ENCODE data around the gene OR6C65.

OR6C65 gene

GRCh38 chr12:55446326-55446725, 46.0 kb downstream of the OR6C65 start:
- Histone ChIP-seq H3K4me2 (ENCODE audit: insufficient read depth, low read length) (no peak overlapping the region), H3K79me2 (ENCODE audit: insufficient read depth, low read length) (no peaks in the 10 kb centered on the region), H3K27me3 (ENCODE audit: insufficient read depth, low read length, poor library complexity) (peaks cover 9% of the 10 kb centered on the region), H3K27ac (ENCODE audit: low read length) (no peak overlapping the region), H3K9me3 (ENCODE audit: insufficient read depth, low read length, severe bottlenecking) (no peaks in the 10 kb centered on the region), H4K20me1 (ENCODE audit: insufficient read depth, low read length) (no peaks in the 10 kb centered on the region), H2AFZ (ENCODE audit: low read depth, low read length) (no peak overlapping the region), H3K36me3 (ENCODE audit: insufficient read depth, low read length) (no peaks in the 10 kb centered on the region), H3K4me1 (ENCODE audit: insufficient read depth, low read length) (no peaks in the 10 kb centered on the region), H3K4me3 (ENCODE audit: low read depth in 1 of 2, low read length in 2 of 2) (no peak overlapping the region), H3K9ac (ENCODE audit: low read depth, low read length) (no peak overlapping the region)
- no peak for DNase-seq
- no peak for ATAC-seq (ENCODE audit: insufficient read depth, low read depth)
- TF ChIP-seq EZH2 (IDR thresholded peaks at IDR 0.05; ENCODE audit: borderline replicate concordance, low read depth, low read length, severe bottlenecking): no peak
- no peak for TF ChIP-seq CTCF (IDR thresholded peaks at IDR 0.05; ENCODE audit: borderline replicate concordance, extremely low read depth, low read length, poor library complexity, severe bottlenecking)

- H3K36me3 ChIP-seq (ENCODE audit: insufficient read depth, low read length): no peaks in the 10 kb centered on the region
- H3K27ac ChIP-seq (ENCODE audit: low read length): no peak overlapping the region
- no peak overlapping the region for H3K9ac ChIP-seq (ENCODE audit: low read depth, low read length)
- no peak overlapping the region for H2AFZ ChIP-seq (ENCODE audit: low read depth, low read length)
- no peaks in the 10 kb centered on the region for H3K4me1 ChIP-seq (ENCODE audit: insufficient read depth, low read length)
- peaks cover 13% of the 10 kb centered on the region for H3K27me3 ChIP-seq (ENCODE audit: insufficient read depth, low read length, poor library complexity)
- no peak overlapping the region for H3K4me3 ChIP-seq (ENCODE audit: low read depth in 1 of 2, low read length in 2 of 2)
- DNase-seq: no peak
- no peaks in the 10 kb centered on the region for H3K79me2 ChIP-seq (ENCODE audit: insufficient read depth, low read length)
- no peaks in the 10 kb centered on the region for H3K9me3 ChIP-seq (ENCODE audit: insufficient read depth, low read length, severe bottlenecking)
- TF ChIP-seq CTCF (IDR thresholded peaks at IDR 0.05; ENCODE audit: borderline replicate concordance, extremely low read depth, low read length, poor library complexity, severe bottlenecking): no peak
- TF ChIP-seq EZH2 (IDR thresholded peaks at IDR 0.05; ENCODE audit: borderline replicate concordance, low read depth, low read length, severe bottlenecking): no peak
- H4K20me1 ChIP-seq (ENCODE audit: insufficient read depth, low read length): no peaks in the 10 kb centered on the region
- no peak overlapping the region for H3K4me2 ChIP-seq (ENCODE audit: insufficient read depth, low read length)
- no peak for ATAC-seq (ENCODE audit: insufficient read depth, low read depth)
Observed at GRCh38 chr12:55448825-55449224, 48.5 kb downstream of the OR6C65 start.
